GM12878 (cell line): ENCODE measurements around the gene C22orf42. TPM values are rescaled to one million over a fixed set of nuclear protein-coding genes. Genes with fewer than 3 reads are reported as not detected.
A peak's percentile ranks its signal among the peaks of the same experiment; 100 is the strongest.

ENCODE experiments used
- ATAC-seq: fragments of 200-7000 bp; cut with Tn5 transposase; 3 replicates; pipeline ENCODE4 v1.9.1; 2020; ENCODE audit warnings: mild to moderate bottlenecking, moderate library complexity
- BruUV-seq: library from RNA; stranded (reverse); fragments of 400-500 nt; replicated peaks from 2 replicates; lab custom pipeline; 2021; lab: Mats Ljungman, UMichigan
- CTCF ChIA-PET: fragments of 300-600 bp; sonication (Branson Sonifier 250); formaldehyde crosslinking; extraction: SDS; loops from one replicate; lab custom pipeline; 2021; ENCODE audit warnings: inconsistent platforms; lab: Yijun Ruan, JAX
- POLR2A ChIA-PET: fragments of 350-600 bp; formaldehyde crosslinking; extraction: SDS; loops from one replicate; lab custom pipeline; 2021; ENCODE audit warnings: inconsistent platforms; lab: Charles Lee
- RAD21 ChIA-PET: fragments of 300-600 bp; sonication (Branson Sonifier 250); formaldehyde crosslinking; loops from one replicate; lab custom pipeline; 2023; ENCODE audit warnings: antibody characterized with exemption; ENCODE audit not compliant: unreplicated experiment; lab: Charles Lee
- SMC1A ChIA-PET: fragments of 300-600 bp; sonication (Branson Sonifier 250); formaldehyde crosslinking; loops from one replicate; lab custom pipeline; 2023; ENCODE audit not compliant: unreplicated experiment, uncharacterized antibody; lab: Charles Lee
- DNase-seq: peaks from one replicate; pipeline ENCODE4 v3.0.0-alpha.2; 2011; ENCODE audit warnings: low read depth, low spot score
- FAIRE-seq: peaks from 3 replicates; lab custom pipeline; 2011; peaks lifted over from hg19 to GRCh38; lab: Jason Lieb, UNC
- H2AFZ ChIP-seq: 2 replicates; pipeline ENCODE4 v1.6.0; 2011; ENCODE audit warnings: low read depth, low read length, control low read depth; ENCODE audit not compliant: control insufficient read depth
- H3K27ac ChIP-seq: 2 replicates; pipeline ENCODE4 v1.5.1; 2011; ENCODE audit warnings: control low read depth; ENCODE audit not compliant: control insufficient read depth, insufficient read depth
- H3K27me3 ChIP-seq, 2 experiments: replicated peaks in 1 of 2; 2 replicates each; pipeline versions ENCODE4 v1.6.0 to v1.6.1; 2011; ENCODE audit warnings: low read length in 1 of 2; ENCODE audit not compliant: control insufficient read depth in 2 of 2, insufficient read depth in 2 of 2
- H3K36me3 ChIP-seq, 2 experiments: 2 replicates each; pipeline ENCODE4 v1.5.1; 2011; ENCODE audit warnings: low read length in 1 of 2; ENCODE audit not compliant: control insufficient read depth in 2 of 2, insufficient read depth in 2 of 2
- H3K4me1 ChIP-seq: 2 replicates; pipeline ENCODE4 v1.6.1; 2011; ENCODE audit warnings: mild to moderate bottlenecking, low read length, moderate library complexity, mixed read lengths; ENCODE audit not compliant: control insufficient read depth, insufficient read depth
- H3K4me2 ChIP-seq: 2 replicates; pipeline ENCODE4 v1.6.0; 2011; ENCODE audit warnings: control low read depth; ENCODE audit not compliant: control insufficient read depth, insufficient read depth
- H3K4me3 ChIP-seq: fragments of 200-600 bp; sonication (generic); 2 replicates; pipeline ENCODE4 v1.5.1; 2016
- H3K79me2 ChIP-seq: 2 replicates; pipeline ENCODE4 v1.6.0; 2011; ENCODE audit warnings: low read length; ENCODE audit not compliant: control insufficient read depth, insufficient read depth
- H3K9ac ChIP-seq: 2 replicates; pipeline ENCODE4 v1.8.0; 2011; ENCODE audit warnings: low read length, control low read depth, mixed read lengths; ENCODE audit not compliant: control insufficient read depth, insufficient read depth
- H3K9me3 ChIP-seq: replicated peaks from 3 replicates; pipeline ENCODE4 v1.5.1; 2011; ENCODE audit warnings: mild to moderate bottlenecking, low read length; ENCODE audit not compliant: control insufficient read depth, insufficient read depth
- H4K20me1 ChIP-seq: 2 replicates; pipeline ENCODE4 v1.6.0; 2011; ENCODE audit not compliant: control insufficient read depth, insufficient read depth
- BCLAF1 ChIP-seq: fragments of 450-650 bp; IDR thresholded peaks from 2 replicates; pipeline ENCODE4 v1.6.1; 2017; ENCODE audit warnings: antibody characterized with exemption, mild to moderate bottlenecking, moderate library complexity
- EP300 ChIP-seq, 2 experiments: fragments of 150-350 bp in 1 of 2; IDR thresholded peaks; 2 replicates each; pipeline ENCODE4 v1.6.1; 2011 to 2012; ENCODE audit warnings: low read depth in 2 of 2, low read length in 2 of 2, borderline replicate concordance in 1 of 2, improper control_type of control experiment in 1 of 2, inconsistent platforms in 1 of 2; ENCODE audit not compliant: control insufficient read depth in 1 of 2
- PKNOX1 ChIP-seq: fragments of 450-650 bp; IDR thresholded peaks from 2 replicates; pipeline ENCODE4 v1.6.1; 2016; ENCODE audit warnings: mild to moderate bottlenecking
- SMAD5 ChIP-seq: IDR thresholded peaks from 2 replicates; pipeline ENCODE4 v1.6.1; 2016; ENCODE audit warnings: antibody characterized with exemption, low read depth
- SPI1 ChIP-seq: IDR thresholded peaks from 2 replicates; pipeline ENCODE4 v1.6.1; 2011; ENCODE audit warnings: low read depth, mild to moderate bottlenecking, low read length, moderate library complexity, borderline replicate concordance; ENCODE audit not compliant: insufficient read depth
- SUPT20H ChIP-seq: IDR thresholded peaks from 2 replicates; pipeline ENCODE4 v1.6.1; 2011; ENCODE audit warnings: low read depth, mild to moderate bottlenecking, low read length, moderate library complexity, borderline replicate concordance; ENCODE audit not compliant: control insufficient read depth
- TBL1XR1 ChIP-seq: IDR thresholded peaks from 2 replicates; pipeline ENCODE4 v1.6.1; 2012; ENCODE audit warnings: low read depth, low read length, improper control_type of control experiment
- ZBTB4 ChIP-seq: fragments of 450-650 bp; formaldehyde crosslinking; IDR thresholded peaks from 2 replicates; pipeline ENCODE4 v1.4.0; 2022; ENCODE audit warnings: mild to moderate bottlenecking, moderate library complexity
- ZBTB40 ChIP-seq: fragments of 450-650 bp; IDR thresholded peaks from 2 replicates; pipeline ENCODE4 v1.6.1; 2016; ENCODE audit warnings: mild to moderate bottlenecking, moderate library complexity, borderline replicate concordance
- WGBS: methylation state at CpG from one replicate; pipeline ENCODE4 v1.1.6; 2016; ENCODE audit warnings: low lambda C conversion rate; ENCODE audit not compliant: insufficient replicate concordance, insufficient coverage; ENCODE audit errors: missing lambda C conversion rate; 5-methylcytosine and 5-hydroxymethylcytosine counted together
- in situ Hi-C: fragments of 300-500 bp; cut with MboI; formaldehyde crosslinking; loops from 9 replicates; pipeline ENCODE4 v1.14.3; 2018; ENCODE audit warnings: mixed read lengths
- intact Hi-C: fragments of 100-400 bp; cut with micrococcal nuclease; formaldehyde crosslinking; loops from one replicate; pipeline ENCODE4 v1.14.2; 2022; ENCODE audit not compliant: unreplicated experiment
- polyA plus RNA-seq, 11 experiments: library from polyadenylated mRNA; depleted of rRNA in 4 of 11; unstranded in 6 of 11; stranded (reverse) in 5 of 11; fragments of >200 nt; fragmentation: Nextera tagmentation in 4 of 11; fragmentation: Illumina TruSeq in 1 of 11; extraction: Ambion mirVana in 4 of 11; extraction: Trizol in 1 of 11; gene quantifications; 1 replicate in 1 of 11; 2 replicates in 10 of 11; pipeline versions ENCODE4 v1.2.1 to v1.2.3, GENCODE V29; 2011 to 2016; ENCODE audit warnings: inconsistent platforms in 2 of 11, missing spikeins in 2 of 11, low read depth in 1 of 11
- total RNA-seq, 4 experiments: library from RNA; depleted of rRNA in 3 of 4; stranded (reverse); fragments of >200 nt in 3 of 4; fragmentation: Illumina TruSeq in 1 of 4; extraction: Trizol in 1 of 4; gene quantifications; 2 replicates each; pipeline versions ENCODE4 v1.2.1 to v1.2.3, GENCODE V29; 2013 to 2021

Gene C22orf42
- total and polyA plus RNA-seq, 10 of the 15 experiments (the other 5 are each of a cell fraction or from before 2014, with no cell fraction given), result not detected

- ChIA-PET SMC1A (no interaction called here), CTCF (interaction anchor here (1.1 kb wide), 1 partner anchor 85 kb away, joined by 3 read pairs; no protein-coding TSS in a partner anchor), RAD21 (no interaction called here), POLR2A (no interaction called here)
- Histone ChIP-seq H3K4me2 (no peak overlapping the region), H3K9ac (no peak overlapping the region), H3K27ac (no peak overlapping the region), H3K27me3 (no peaks in the 10 kb centered on the region; a peak in 1 of 4 replicates), H2AFZ (no peak overlapping the region), H3K9me3 (no peaks in the 10 kb centered on the region; the same call in 2 of the 3 replicates), H3K4me1 (no peaks in the 10 kb centered on the region), H4K20me1 (no peaks in the 10 kb centered on the region), H3K36me3 (no peaks in the 10 kb centered on the region), H3K4me3 (no peak overlapping the region), H3K79me2 (no peaks in the 10 kb centered on the region)
- ATAC-seq (no peak), DNase-seq (no peak), FAIRE-seq (no peak)
- intact Hi-C loops (no loop called here), in situ Hi-C loops (no loop called here)
- WGBS, result 30% methylated on average over 6 of the region's 6 CpGs
- BruUV-seq, result no TSS peak
- TF ChIP-seq SUPT20H, result no peak
- TF ChIP-seq BCLAF1, result no peak
- TF ChIP-seq ZBTB4 (CRISPR knock-in tag), result no peak
- peak; percentile 57; the same call in 1 of the 2 replicates for TF ChIP-seq ZBTB40
- TF ChIP-seq EP300 (IDR thresholded peaks at IDR 0.05; ENCODE audit: borderline replicate concordance in 1 of 2, control insufficient read depth in 1 of 2, low read depth in 2 of 2, low read length in 2 of 2), result no peak
- TF ChIP-seq SPI1, result peak; percentile 45; the same call in 1 of the 2 replicates
- no peak for TF ChIP-seq SMAD5
- no peak for TF ChIP-seq PKNOX1
- TF ChIP-seq TBL1XR1, result no peak
These were observed 14.4 kb downstream of the C22orf42 start for GRCh38 chr22:32144496-32145274.
